Measurements from ENCODE around the gene PRR18. TPM values are rescaled to one million over a fixed set of nuclear protein-coding genes. Genes with fewer than 3 reads are reported as not detected.

Gene PRR18
- total and polyA plus RNA-seq, 10 donors = 0.03 to 0.30 (median 0.18) TPM; not detected in 6

DNA sequence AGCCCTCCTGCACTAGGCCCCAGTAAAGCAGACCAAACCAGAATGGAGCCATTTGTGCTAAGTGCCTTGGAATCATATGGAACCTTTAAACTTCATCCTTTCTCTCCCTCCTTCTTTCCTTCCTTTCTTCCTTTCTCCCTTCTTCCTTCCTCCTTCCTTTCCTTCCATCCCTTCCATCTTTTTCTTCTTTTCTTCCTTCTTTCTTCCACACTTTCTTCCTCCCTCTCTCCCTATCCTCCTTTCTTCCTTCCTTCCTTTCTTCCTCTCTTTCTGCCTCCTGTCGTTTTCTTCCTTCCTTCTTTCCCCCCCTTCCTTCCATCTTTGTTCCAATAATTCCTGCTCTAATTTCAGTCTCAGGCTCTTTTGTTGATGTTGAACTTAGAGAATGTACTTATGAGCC lies 45.3 kb upstream of the PRR18 start:
- DNase-seq = no peak
- intact Hi-C loops (cut with DNase I; ENCODE audit: low total_unique reads) = no loop called here
- Histone ChIP-seq H3K9me3 (peaks cover 0 to 13% (median 0%) of the 10 kb centered on the region in 8 donors), H3K36me3 (no peaks in the 10 kb centered on the region), H3K4me3 (no peak overlapping the region), H3K27ac (no peak overlapping the region), H3K27me3 (replicated peaks in 1 of 7) (no peaks in the 10 kb centered on the region), H3K4me1 (peaks cover 0 to 11% (median 2%) of the 10 kb centered on the region in 6 donors)
- WGBS, 5 donors = 46 to 81% (median 58%) methylated on average over 1 of the region's 1 CpG
- TF ChIP-seq, protein P1, sequence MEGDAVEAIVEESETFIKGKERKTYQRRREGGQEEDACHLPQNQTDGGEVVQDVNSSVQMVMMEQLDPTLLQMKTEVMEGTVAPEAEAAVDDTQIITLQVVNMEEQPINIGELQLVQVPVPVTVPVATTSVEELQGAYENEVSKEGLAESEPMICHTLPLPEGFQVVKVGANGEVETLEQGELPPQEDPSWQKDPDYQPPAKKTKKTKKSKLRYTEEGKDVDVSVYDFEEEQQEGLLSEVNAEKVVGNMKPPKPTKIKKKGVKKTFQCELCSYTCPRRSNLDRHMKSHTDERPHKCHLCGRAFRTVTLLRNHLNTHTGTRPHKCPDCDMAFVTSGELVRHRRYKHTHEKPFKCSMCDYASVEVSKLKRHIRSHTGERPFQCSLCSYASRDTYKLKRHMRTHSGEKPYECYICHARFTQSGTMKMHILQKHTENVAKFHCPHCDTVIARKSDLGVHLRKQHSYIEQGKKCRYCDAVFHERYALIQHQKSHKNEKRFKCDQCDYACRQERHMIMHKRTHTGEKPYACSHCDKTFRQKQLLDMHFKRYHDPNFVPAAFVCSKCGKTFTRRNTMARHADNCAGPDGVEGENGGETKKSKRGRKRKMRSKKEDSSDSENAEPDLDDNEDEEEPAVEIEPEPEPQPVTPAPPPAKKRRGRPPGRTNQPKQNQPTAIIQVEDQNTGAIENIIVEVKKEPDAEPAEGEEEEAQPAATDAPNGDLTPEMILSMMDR (IDR thresholded peaks at IDR 0.05 in 8 of 11, conservative IDR thresholded peaks at IDR 0.05 in 3 of 11) = no peak
- TF ChIP-seq POLR2AphosphoS5 (IDR thresholded peaks at IDR 0.05) (no peak), POLR2A (IDR thresholded peaks at IDR 0.05) (no peak)

DNA sequence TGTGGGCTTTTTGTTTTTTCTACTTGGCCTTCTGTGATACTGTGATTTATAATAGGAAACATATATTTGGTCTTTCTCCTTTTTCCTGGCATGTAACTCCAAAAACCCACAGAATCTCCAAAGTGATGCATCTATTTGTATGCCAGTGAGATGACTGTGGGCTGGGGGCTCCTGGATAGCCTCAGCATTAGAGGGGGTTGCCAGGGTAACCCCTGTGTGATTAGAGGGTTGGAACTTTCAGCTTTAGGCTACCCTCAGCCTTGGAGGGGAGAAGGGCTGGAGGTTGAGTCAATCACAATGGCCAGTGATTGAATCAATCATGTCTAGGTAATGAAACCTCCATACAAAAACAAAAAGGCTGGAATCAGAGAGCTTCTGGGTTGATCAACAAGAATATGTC lies 44.7 kb upstream of the PRR18 start:
- Histone ChIP-seq H3K27me3 (replicated peaks in 1 of 7) (no peaks in the 10 kb centered on the region), H3K4me3 (no peak overlapping the region), H3K36me3 (no peaks in the 10 kb centered on the region), H3K4me1 (peaks cover 0 to 11% (median 2%) of the 10 kb centered on the region in 6 donors), H3K9me3 (peaks cover 0 to 12% (median 0%) of the 10 kb centered on the region in 8 donors), H3K27ac (no peak overlapping the region)
- intact Hi-C loops (cut with DNase I; ENCODE audit: low total_unique reads) = no loop called here
- no peak for DNase-seq
- TF ChIP-seq POLR2AphosphoS5 (IDR thresholded peaks at IDR 0.05) (no peak), POLR2A (IDR thresholded peaks at IDR 0.05) (no peak)
- TF ChIP-seq, protein P1 (IDR thresholded peaks at IDR 0.05 in 8 of 11, conservative IDR thresholded peaks at IDR 0.05 in 3 of 11) = no peak

DNA sequence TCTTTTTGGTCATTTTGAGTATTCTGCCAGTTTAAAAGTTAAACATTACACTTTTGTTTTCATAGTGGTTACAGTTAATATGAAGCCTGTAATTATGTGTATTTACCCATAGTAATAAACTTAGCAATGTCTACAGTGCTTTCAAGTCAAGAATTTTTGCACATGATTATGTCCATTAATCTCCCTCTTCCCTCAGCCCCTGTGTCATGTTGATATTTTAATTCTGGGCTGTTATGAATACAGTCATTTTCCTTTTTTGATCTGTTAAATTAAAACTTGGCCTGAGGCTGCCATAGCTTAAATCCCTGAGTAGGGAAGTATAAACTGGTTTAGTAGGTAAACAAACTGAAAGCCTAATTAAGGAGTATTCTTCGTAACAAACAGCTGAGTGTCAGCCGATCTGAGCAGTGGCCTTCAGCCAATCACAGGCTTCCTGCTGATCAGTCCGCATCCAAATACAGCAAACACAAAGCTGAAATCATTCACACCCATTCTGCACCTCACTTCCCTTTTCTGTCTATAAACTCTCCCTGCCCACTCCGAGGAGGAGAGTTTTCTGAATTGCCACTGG lies 43.6 kb upstream of the PRR18 start:
- peaks cover 0 to 11% (median 2%) of the 10 kb centered on the region in 6 donors for H3K4me1 ChIP-seq
- no peak for DNase-seq
- intact Hi-C loops (cut with DNase I; ENCODE audit: low total_unique reads) = no loop called here
- 11 to 30% (median 19%) methylated on average over 4 of the region's 4 CpGs for WGBS, 5 donors
- no peak for TF ChIP-seq POLR2A (IDR thresholded peaks at IDR 0.05)
- TF ChIP-seq, protein P1 (IDR thresholded peaks at IDR 0.05 in 8 of 11, conservative IDR thresholded peaks at IDR 0.05 in 3 of 11) = no peak
- no peak for TF ChIP-seq POLR2AphosphoS5 (IDR thresholded peaks at IDR 0.05)
- H3K36me3 ChIP-seq = no peaks in the 10 kb centered on the region
- H3K4me3 ChIP-seq = peak overlapping the region in 1 of 8 donors; percentile 16
- H3K27me3 ChIP-seq (replicated peaks in 1 of 7) = no peaks in the 10 kb centered on the region
- peak overlapping the region in 5 of 8 donors; percentile 1 to 51 (median 20) for H3K27ac ChIP-seq
- H3K9me3 ChIP-seq = peaks cover 0 to 12% (median 0%) of the 10 kb centered on the region in 8 donors

DNA sequence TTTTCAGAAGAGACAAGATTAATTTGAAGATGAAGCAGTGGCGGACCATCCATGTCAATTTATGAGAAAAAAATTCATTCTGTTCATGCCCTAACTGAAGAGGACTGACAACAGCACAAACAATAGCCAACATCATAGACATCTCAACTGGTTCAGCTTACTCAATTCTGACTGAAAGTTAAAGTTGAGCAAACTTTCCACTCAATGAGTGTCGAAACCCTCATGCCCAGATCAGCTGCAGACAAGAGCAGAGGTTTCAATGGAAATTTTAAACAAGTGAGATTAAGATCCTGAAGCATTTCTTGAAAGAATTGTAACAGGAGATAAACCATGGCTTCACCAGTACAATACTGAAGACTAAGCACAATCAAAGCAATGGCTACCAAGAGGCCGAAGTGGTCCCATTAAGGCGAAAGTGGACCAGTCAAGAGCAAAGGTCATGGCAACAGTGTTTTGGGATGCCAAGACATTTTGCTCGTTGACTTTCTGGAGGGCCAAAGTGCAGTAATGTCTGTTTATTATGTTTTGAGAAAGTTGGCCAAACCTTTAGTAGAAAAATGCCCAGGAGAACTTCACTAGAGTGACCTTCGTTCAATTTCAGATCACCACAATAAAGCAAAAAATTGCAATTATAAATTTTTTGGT lies 40.2 kb upstream of the PRR18 start:
- Histone ChIP-seq H3K36me3 (no peaks in the 10 kb centered on the region), H3K4me3 (no peak overlapping the region), H3K27me3 (replicated peaks in 1 of 7) (no peaks in the 10 kb centered on the region), H3K9me3 (peaks cover 0 to 12% (median 0%) of the 10 kb centered on the region in 8 donors), H3K27ac (no peak overlapping the region), H3K4me1 (peaks cover 0 to 18% (median 6%) of the 10 kb centered on the region in 6 donors)
- no peak for DNase-seq
- intact Hi-C loops (cut with DNase I; ENCODE audit: low total_unique reads) = no loop called here
- TF ChIP-seq POLR2A (IDR thresholded peaks at IDR 0.05) = no peak
- TF ChIP-seq, protein P1 (IDR thresholded peaks at IDR 0.05 in 8 of 11, conservative IDR thresholded peaks at IDR 0.05 in 3 of 11) = no peak
- TF ChIP-seq POLR2AphosphoS5 (IDR thresholded peaks at IDR 0.05) = no peak
- 82 to 92% (median 84%) methylated on average over 6 of the region's 6 CpGs for WGBS, 5 donors

All from spleen (tissue), 11 donors.